HepG2 (cell line): ENCODE data around the gene ADCY7. TPM values are rescaled to one million over a fixed set of nuclear protein-coding genes. Genes with fewer than 3 reads are reported as not detected.
A peak's percentile ranks its signal among the peaks of the same experiment; 100 is the strongest.

ENCODE experiments used
- BRF2 ChIP-seq: sonication (generic); formaldehyde crosslinking; IDR thresholded peaks from 2 replicates; pipeline ENCODE4 v1.8.1; 2022; ENCODE audit warnings: mild to moderate bottlenecking, missing genetic modification reagents
- CBX1 ChIP-seq: IDR thresholded peaks from one replicate; pipeline ENCODE4 v1.6.1; 2016; ENCODE audit warnings: antibody characterized with exemption, low read depth
- HDAC2 ChIP-seq: sonication (generic); formaldehyde crosslinking; IDR thresholded peaks from 2 replicates; pipeline ENCODE4 v1.4.0; 2020; ENCODE audit warnings: missing genetic modification reagents
- HMGXB4 ChIP-seq, 2 experiments: sonication (generic) in 1 of 2; formaldehyde crosslinking in 1 of 2; IDR thresholded peaks; 2 replicates each; pipeline versions ENCODE4 v1.4.0 to v1.6.1; 2018 to 2020; ENCODE audit warnings: missing genetic modification reagents in 2 of 2, borderline replicate concordance in 1 of 2, low read depth in 1 of 2, mild to moderate bottlenecking in 1 of 2, missing biosample characterization in 1 of 2
- PHF8 ChIP-seq: sonication (generic); formaldehyde crosslinking; IDR thresholded peaks from 2 replicates; pipeline ENCODE4 v1.5.0; 2020; ENCODE audit warnings: missing genetic modification reagents
- STAG1 ChIP-seq: sonication (generic); formaldehyde crosslinking; IDR thresholded peaks from 2 replicates; pipeline ENCODE4 v1.4.0; 2020; ENCODE audit warnings: missing genetic modification reagents
- ZEB1 ChIP-seq: IDR thresholded peaks from 2 replicates; pipeline ENCODE4 v1.6.1; 2012; ENCODE audit warnings: mild to moderate bottlenecking, low read depth, inconsistent platforms; ENCODE audit not compliant: insufficient replicate concordance
- ZNF225 ChIP-seq: sonication (generic); formaldehyde crosslinking; IDR thresholded peaks from 2 replicates; pipeline ENCODE4 v1.4.0; 2020; ENCODE audit warnings: mild to moderate bottlenecking, missing genetic modification reagents
- ZNF318 ChIP-seq: sonication (generic); formaldehyde crosslinking; IDR thresholded peaks from 2 replicates; pipeline ENCODE4 v1.4.0; 2020; ENCODE audit warnings: mild to moderate bottlenecking, missing genetic modification reagents
- ZNF83 ChIP-seq: sonication (generic); formaldehyde crosslinking; IDR thresholded peaks from 2 replicates; pipeline ENCODE4 v1.4.0; 2020; ENCODE audit warnings: missing genetic modification reagents, mild to moderate bottlenecking, borderline replicate concordance
- polyA plus RNA-seq, 8 experiments: library from polyadenylated mRNA; depleted of rRNA in 3 of 8; stranded (reverse) in 7 of 8; unstranded in 1 of 8; fragments of >200 nt; fragmentation: Illumina TruSeq in 4 of 8; extraction: Trizol in 4 of 8; gene quantifications; 2 replicates each; pipeline versions ENCODE4 v1.2.1 to v1.2.3, GENCODE V29; 2011 to 2016; ENCODE audit warnings: low read depth in 4 of 8, missing spikeins in 1 of 8, mixed read lengths in 1 of 8; ENCODE audit not compliant: insufficient read depth in 1 of 8
- total RNA-seq, 5 experiments: library from RNA; depleted of rRNA; stranded (reverse); fragments of >200 nt; fragmentation: Illumina TruSeq; extraction: Trizol; gene quantifications; 2 replicates each; pipeline ENCODE4 v1.2.3, GENCODE V29; 2016; ENCODE audit warnings: low read depth in 1 of 5
- TF ChIP-seq, protein P1 (sequence below): sonication (generic); formaldehyde crosslinking; IDR thresholded peaks from 2 replicates; pipeline ENCODE4 v1.4.0; 2020; ENCODE audit warnings: missing genetic modification reagents

Gene ADCY7
- total and polyA plus RNA-seq, 2 of the 13 experiments (the other 11 are each of a cell fraction or from before 2014, with no cell fraction given), result 2.2 to 4.3 TPM

DNA sequence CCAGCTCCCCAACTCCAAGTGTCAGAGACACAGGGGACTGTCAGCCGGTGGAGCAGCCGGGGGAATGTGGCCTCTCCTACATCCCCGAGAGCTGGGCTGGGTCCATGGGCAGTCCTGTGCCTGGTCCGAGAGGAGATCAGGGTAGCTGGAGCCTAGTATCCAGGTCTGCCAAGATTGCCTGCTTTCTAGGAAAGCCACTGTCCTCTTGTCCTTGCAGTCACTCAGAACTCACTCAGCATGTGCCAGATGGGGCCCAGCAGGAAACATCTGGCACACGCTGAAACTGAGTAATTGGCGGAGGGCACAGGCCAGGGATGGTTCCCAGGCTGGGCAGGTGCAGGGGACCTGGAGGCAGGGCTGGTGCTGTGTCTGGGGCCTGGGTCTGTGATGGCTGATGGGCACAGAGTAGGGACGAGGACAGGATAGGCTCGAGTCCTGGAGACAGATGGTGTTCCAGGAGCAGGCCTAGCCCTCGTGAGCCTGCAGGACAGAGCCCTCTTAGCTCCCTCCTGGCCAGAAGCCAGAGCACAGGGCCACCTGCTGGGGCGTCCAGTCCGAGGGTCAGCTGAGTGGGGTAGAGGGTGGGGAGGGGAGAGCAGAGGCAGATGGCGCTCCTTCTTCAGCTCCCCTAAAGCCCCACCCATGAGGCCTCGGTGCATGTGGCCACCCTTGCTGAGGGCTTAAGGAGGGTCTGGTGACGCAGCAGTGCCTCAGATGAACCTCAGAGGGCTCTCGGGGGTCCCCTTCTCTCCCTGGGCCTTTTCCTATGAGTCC, 31.1 kb downstream of the ADCY7 start (continued):
- peak in 1 of 2 experiments; percentile 33; a peak in 2 of 4 replicates for TF ChIP-seq HMGXB4 (CRISPR knock-in tag; IDR thresholded peaks at IDR 0.05; ENCODE audit: borderline replicate concordance in 1 of 2, low read depth in 1 of 2)
- TF ChIP-seq STAG1, result peak; percentile 30
- TF ChIP-seq, protein P1, sequence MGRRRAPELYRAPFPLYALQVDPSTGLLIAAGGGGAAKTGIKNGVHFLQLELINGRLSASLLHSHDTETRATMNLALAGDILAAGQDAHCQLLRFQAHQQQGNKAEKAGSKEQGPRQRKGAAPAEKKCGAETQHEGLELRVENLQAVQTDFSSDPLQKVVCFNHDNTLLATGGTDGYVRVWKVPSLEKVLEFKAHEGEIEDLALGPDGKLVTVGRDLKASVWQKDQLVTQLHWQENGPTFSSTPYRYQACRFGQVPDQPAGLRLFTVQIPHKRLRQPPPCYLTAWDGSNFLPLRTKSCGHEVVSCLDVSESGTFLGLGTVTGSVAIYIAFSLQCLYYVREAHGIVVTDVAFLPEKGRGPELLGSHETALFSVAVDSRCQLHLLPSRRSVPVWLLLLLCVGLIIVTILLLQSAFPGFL (CRISPR knock-in tag), result no peak
- 0 out of 2 replicates have a peak, but pooled peaks have one; percentile 48 for TF ChIP-seq ZNF318
- peak; percentile 40; the same call in 1 of the 2 replicates for TF ChIP-seq ZNF225
- 0 out of 2 replicates have a peak, but pooled peaks have one; percentile 4 for TF ChIP-seq HDAC2 (CRISPR knock-in tag)
- TF ChIP-seq ZNF83 (CRISPR knock-in tag), result no peak
- TF ChIP-seq ZEB1, result no peak
- TF ChIP-seq CBX1, result no peak
- TF ChIP-seq BRF2, result no peak
- TF ChIP-seq PHF8 (CRISPR knock-in tag), result peak; percentile 28
